Loucy (cell line): ENCODE measurements around the gene NPW.

Source experiments
- H2AFZ ChIP-seq: fragments of 200-600 bp; sonication (generic); 2 replicates; pipeline ENCODE4 v1.6.0; 2016; ENCODE audit warnings: antibody characterized with exemption, mild to moderate bottlenecking, low read length, moderate library complexity
- H3F3A ChIP-seq: fragments of 200-600 bp; 2 replicates; pipeline ENCODE4 v1.6.0; 2016; ENCODE audit warnings: antibody characterized with exemption, low read depth, mild to moderate bottlenecking
- H3K27me3 ChIP-seq: fragments of 200-600 bp; sonication (generic); 2 replicates; pipeline ENCODE4 v1.6.1; 2014; ENCODE audit warnings: low read length, mild to moderate bottlenecking; ENCODE audit not compliant: insufficient read depth, poor library complexity, severe bottlenecking
- H3K36me3 ChIP-seq: fragments of 200-600 bp; sonication (generic); 2 replicates; pipeline ENCODE4 v1.6.1; 2016; ENCODE audit warnings: low read length; ENCODE audit not compliant: insufficient read depth
- H3K4me1 ChIP-seq: fragments of 200-600 bp; sonication (generic); 2 replicates; pipeline ENCODE4 v1.5.1; 2014; ENCODE audit warnings: low read length, mild to moderate bottlenecking; ENCODE audit not compliant: insufficient read depth, poor library complexity, severe bottlenecking
- H3K4me2 ChIP-seq: fragments of 200-600 bp; sonication (generic); 2 replicates; pipeline ENCODE4 v1.6.0; 2014; ENCODE audit warnings: antibody characterized with exemption, low read length, low read depth, mild to moderate bottlenecking; ENCODE audit not compliant: poor library complexity, severe bottlenecking
- H3K4me3 ChIP-seq: fragments of 200-600 bp; sonication (generic); 2 replicates; pipeline ENCODE4 v1.5.1; 2014; ENCODE audit warnings: low read length, mild to moderate bottlenecking, mixed read lengths; ENCODE audit not compliant: poor library complexity, severe bottlenecking
- H3K79me2 ChIP-seq: fragments of 200-600 bp; sonication (generic); 2 replicates; pipeline ENCODE4 v1.6.1; 2014; ENCODE audit warnings: low read length; ENCODE audit not compliant: insufficient read depth
- H3K9ac ChIP-seq: fragments of 200-600 bp; sonication (generic); 2 replicates; pipeline ENCODE4 v1.6.0; 2014; ENCODE audit warnings: mild to moderate bottlenecking, low read depth, low read length, moderate library complexity; ENCODE audit not compliant: poor library complexity, severe bottlenecking
- H3K9me2 ChIP-seq: fragments of 200-600 bp; sonication (generic); replicated peaks from 2 replicates; pipeline ENCODE4 v1.6.1; 2016; ENCODE audit warnings: low read depth, low read length, mixed read lengths
- H3K9me3 ChIP-seq: fragments of 200-600 bp; sonication (generic); 2 replicates; pipeline ENCODE4 v1.6.1; 2014; ENCODE audit warnings: mild to moderate bottlenecking, antibody characterized with exemption, low read length, low read depth; ENCODE audit not compliant: insufficient read depth
- H4K20me1 ChIP-seq: fragments of 200-600 bp; sonication (generic); 2 replicates; pipeline ENCODE4 v1.6.0; 2014; ENCODE audit warnings: antibody characterized with exemption, low read length, mild to moderate bottlenecking; ENCODE audit not compliant: insufficient read depth, poor library complexity, severe bottlenecking
- EZH2phosphoT487 ChIP-seq: fragments of 200-600 bp; IDR thresholded peaks from 2 replicates; pipeline ENCODE4 v1.6.1; 2018; ENCODE audit warnings: antibody characterized with exemption, mild to moderate bottlenecking, moderate library complexity, borderline replicate concordance
- TF ChIP-seq, protein P1 (sequence below): fragments of 200-600 bp; sonication (generic); conservative IDR thresholded peaks from 2 replicates; pipeline ENCODE4 v1.5.1; 2014; ENCODE audit warnings: mild to moderate bottlenecking, antibody characterized with exemption, low read length

Gene NPW

DNA sequence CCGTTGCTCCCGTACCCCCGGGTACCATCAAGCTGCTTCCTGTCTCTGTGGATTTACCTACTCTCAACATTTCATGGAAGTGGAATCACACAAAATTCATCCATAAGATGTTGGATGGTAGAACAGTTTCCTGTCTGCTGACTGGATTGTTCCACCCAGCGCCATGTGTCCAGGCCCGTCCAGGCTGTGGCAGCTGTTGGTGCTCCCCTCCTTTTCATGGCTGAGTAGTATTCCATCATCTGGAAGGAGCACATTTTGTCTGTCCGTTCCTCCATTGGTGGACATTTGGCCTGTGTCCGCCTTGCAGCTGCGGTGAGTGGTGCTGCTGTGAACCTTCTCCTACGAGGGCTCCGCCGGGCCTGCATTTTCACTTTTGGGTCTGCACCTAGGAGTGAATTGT is 46.6 kb downstream of the NPW start:
- no peaks in the 10 kb centered on the region for H4K20me1 ChIP-seq
- H3K27me3 ChIP-seq = no peaks in the 10 kb centered on the region
- no peaks in the 10 kb centered on the region for H3K4me1 ChIP-seq
- H3K4me2 ChIP-seq = no peak overlapping the region
- no peaks in the 10 kb centered on the region for H3K9me2 ChIP-seq
- no peaks in the 10 kb centered on the region for H3K79me2 ChIP-seq
- no peaks in the 10 kb centered on the region for H3F3A ChIP-seq
- no peak for TF ChIP-seq EZH2phosphoT487
- TF ChIP-seq, protein P1, sequence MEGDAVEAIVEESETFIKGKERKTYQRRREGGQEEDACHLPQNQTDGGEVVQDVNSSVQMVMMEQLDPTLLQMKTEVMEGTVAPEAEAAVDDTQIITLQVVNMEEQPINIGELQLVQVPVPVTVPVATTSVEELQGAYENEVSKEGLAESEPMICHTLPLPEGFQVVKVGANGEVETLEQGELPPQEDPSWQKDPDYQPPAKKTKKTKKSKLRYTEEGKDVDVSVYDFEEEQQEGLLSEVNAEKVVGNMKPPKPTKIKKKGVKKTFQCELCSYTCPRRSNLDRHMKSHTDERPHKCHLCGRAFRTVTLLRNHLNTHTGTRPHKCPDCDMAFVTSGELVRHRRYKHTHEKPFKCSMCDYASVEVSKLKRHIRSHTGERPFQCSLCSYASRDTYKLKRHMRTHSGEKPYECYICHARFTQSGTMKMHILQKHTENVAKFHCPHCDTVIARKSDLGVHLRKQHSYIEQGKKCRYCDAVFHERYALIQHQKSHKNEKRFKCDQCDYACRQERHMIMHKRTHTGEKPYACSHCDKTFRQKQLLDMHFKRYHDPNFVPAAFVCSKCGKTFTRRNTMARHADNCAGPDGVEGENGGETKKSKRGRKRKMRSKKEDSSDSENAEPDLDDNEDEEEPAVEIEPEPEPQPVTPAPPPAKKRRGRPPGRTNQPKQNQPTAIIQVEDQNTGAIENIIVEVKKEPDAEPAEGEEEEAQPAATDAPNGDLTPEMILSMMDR = no peak
- no peaks in the 10 kb centered on the region for H3K36me3 ChIP-seq
- H3K4me3 ChIP-seq = no peak overlapping the region
- H3K9ac ChIP-seq = no peak overlapping the region
- no peak overlapping the region for H2AFZ ChIP-seq
- no peaks in the 10 kb centered on the region for H3K9me3 ChIP-seq
